DND-41 (cell line): ENCODE measurements around the gene DCST1.

Experiments used
- EZH2 ChIP-seq: IDR thresholded peaks from 3 replicates; pipeline ENCODE4 v1.6.1; 2012; ENCODE audit warnings: borderline replicate concordance, low read depth, mild to moderate bottlenecking, moderate library complexity, low read length, inconsistent platforms; ENCODE audit not compliant: severe bottlenecking
- TF ChIP-seq, protein P1 (sequence below): IDR thresholded peaks from 2 replicates; pipeline ENCODE4 v1.5.1; 2012; ENCODE audit warnings: borderline replicate concordance, low read length, moderate library complexity, mild to moderate bottlenecking; ENCODE audit not compliant: poor library complexity, severe bottlenecking; ENCODE audit errors: extremely low read depth

DNA sequence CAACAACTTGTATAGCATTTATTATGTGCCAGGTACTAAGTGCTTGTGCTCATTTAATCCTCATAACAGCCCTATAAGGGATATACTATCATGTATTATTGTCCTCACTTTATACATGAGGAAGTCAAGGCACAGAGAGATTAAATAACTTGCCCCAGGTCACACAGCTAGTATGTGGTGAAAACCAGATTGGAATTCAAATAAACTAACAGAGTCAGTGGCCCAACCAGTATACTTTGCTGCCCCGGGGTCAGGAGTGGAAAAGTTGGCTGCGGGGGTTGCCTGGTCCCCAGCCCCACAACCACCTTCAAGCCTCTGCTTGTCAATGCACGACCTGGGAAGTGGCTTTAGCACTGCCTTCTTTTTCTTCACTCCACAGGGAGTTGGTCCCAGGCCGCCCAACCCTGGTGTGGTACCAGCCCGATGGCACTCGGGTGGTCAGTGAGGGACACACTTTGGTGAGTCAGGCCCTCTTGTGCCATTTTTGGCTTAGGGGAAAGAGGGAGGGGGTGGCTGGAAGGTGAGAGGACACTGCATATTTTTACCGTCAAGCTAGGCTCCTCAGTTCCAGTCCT, 20.0 kb downstream of the DCST1 start:
- TF ChIP-seq EZH2 = no peak
- TF ChIP-seq, protein P1, sequence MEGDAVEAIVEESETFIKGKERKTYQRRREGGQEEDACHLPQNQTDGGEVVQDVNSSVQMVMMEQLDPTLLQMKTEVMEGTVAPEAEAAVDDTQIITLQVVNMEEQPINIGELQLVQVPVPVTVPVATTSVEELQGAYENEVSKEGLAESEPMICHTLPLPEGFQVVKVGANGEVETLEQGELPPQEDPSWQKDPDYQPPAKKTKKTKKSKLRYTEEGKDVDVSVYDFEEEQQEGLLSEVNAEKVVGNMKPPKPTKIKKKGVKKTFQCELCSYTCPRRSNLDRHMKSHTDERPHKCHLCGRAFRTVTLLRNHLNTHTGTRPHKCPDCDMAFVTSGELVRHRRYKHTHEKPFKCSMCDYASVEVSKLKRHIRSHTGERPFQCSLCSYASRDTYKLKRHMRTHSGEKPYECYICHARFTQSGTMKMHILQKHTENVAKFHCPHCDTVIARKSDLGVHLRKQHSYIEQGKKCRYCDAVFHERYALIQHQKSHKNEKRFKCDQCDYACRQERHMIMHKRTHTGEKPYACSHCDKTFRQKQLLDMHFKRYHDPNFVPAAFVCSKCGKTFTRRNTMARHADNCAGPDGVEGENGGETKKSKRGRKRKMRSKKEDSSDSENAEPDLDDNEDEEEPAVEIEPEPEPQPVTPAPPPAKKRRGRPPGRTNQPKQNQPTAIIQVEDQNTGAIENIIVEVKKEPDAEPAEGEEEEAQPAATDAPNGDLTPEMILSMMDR = no peak
